Measurements from ENCODE around the gene BRD7.

GRCh38 chr16:50395763-50396710 lies 27.2 kb upstream of the BRD7 start:
- TF ChIP-seq EZH2 (IDR thresholded peaks at IDR 0.05) (no peak), POLR2AphosphoS5 (IDR thresholded peaks at IDR 0.05; ENCODE audit: borderline replicate concordance, low read depth, low read length) (no peak)
